Lung (tissue), 12 donors: ENCODE results near the gene DNAJB11. TPM values are rescaled to one million over a fixed set of nuclear protein-coding genes. Genes with fewer than 3 reads are reported as not detected.

ENCODE experiments used
- ATAC-seq: fragments of 200-7000 bp; cut with Tn5 transposase; one replicate; pipeline ENCODE4 v1.9.1; 2020; ENCODE audit warnings: moderate number of reproducible peaks; ENCODE audit not compliant: insufficient read depth, low FRiP score
- DNase-seq, 3 donors: peaks; one replicate each; pipeline ENCODE4 v3.0.0-alpha.2; 2013 to 2017
- H3K27ac ChIP-seq, 2 donors: one replicate each; pipeline ENCODE4 v1.5.1; 2013; ENCODE audit warnings: mild to moderate bottlenecking in 2 of 2, moderate library complexity in 2 of 2, control low read depth in 1 of 2, inconsistent platforms in 1 of 2, low read depth in 1 of 2, low read length in 1 of 2
- H3K27me3 ChIP-seq, 3 donors: one replicate each; pipeline ENCODE4 v1.5.1; 2013; ENCODE audit warnings: low read length in 2 of 3; ENCODE audit not compliant: control insufficient read depth in 3 of 3, insufficient read depth in 3 of 3
- H3K36me3 ChIP-seq, 4 donors: one replicate each; pipeline ENCODE4 v1.5.1; 2013; ENCODE audit warnings: low read length in 4 of 4, mild to moderate bottlenecking in 1 of 4, moderate library complexity in 1 of 4; ENCODE audit not compliant: control insufficient read depth in 4 of 4, insufficient read depth in 4 of 4
- H3K4me1 ChIP-seq, 5 donors: one replicate each; pipeline ENCODE4 v1.5.1; 2013; ENCODE audit warnings: low read length in 5 of 5, mild to moderate bottlenecking in 2 of 5, moderate library complexity in 1 of 5; ENCODE audit not compliant: control insufficient read depth in 5 of 5, insufficient read depth in 5 of 5
- H3K4me3 ChIP-seq: one replicate; pipeline ENCODE4 v1.5.1; 2013; ENCODE audit warnings: mild to moderate bottlenecking, control low read depth, moderate library complexity
- H3K9ac ChIP-seq, 2 donors: one replicate each; pipeline ENCODE4 v1.5.1; 2013; ENCODE audit warnings: low read length in 2 of 2, control low read depth in 1 of 2; ENCODE audit not compliant: insufficient read depth in 1 of 2
- H3K9me3 ChIP-seq, 4 donors: one replicate each; pipeline ENCODE4 v1.5.1; 2013; ENCODE audit warnings: low read length in 3 of 4, mild to moderate bottlenecking in 1 of 4, moderate library complexity in 1 of 4; ENCODE audit not compliant: control insufficient read depth in 4 of 4, insufficient read depth in 3 of 4
- CTCF ChIP-seq: IDR thresholded peaks from 2 replicates; pipeline ENCODE4 v1.5.1; 2012; ENCODE audit warnings: mild to moderate bottlenecking; ENCODE audit errors: control extremely low read depth, extremely low read depth
- WGBS, 2 donors: extraction: QIAGEN DNeasy Blood & Tissue Kit; methylation state at CpG; one replicate each; pipeline ENCODE4 v1.1.7; 2013; 5-methylcytosine and 5-hydroxymethylcytosine counted together
- polyA plus RNA-seq, 2 donors: library from polyadenylated mRNA; stranded (reverse); fragments of 200-250 nt; gene quantifications; one replicate each; pipeline ENCODE4 v1.2.1, GENCODE V29; 2013
- total RNA-seq, 2 donors: library from RNA; depleted of rRNA in 1 of 2; stranded (reverse); fragments of >200 nt in 1 of 2; gene quantifications; one replicate each; pipeline ENCODE4 v1.2.1, GENCODE V29; 2014 to 2021
- donor health status: control.
- donor health status: control.
- donor health status: Bipolar disorder and iron deficiency.
- donor health status: healthy.
- donor health status: DM: yes; HTN: yes; CAD: no.

Gene DNAJB11
- total and polyA plus RNA-seq, 4 donors, result 46.1 to 109 (median 53.0) TPM

GRCh38 chr3:186621894-186622650, 51.6 kb downstream of the DNAJB11 start:
- Histone ChIP-seq H3K27ac (no peak overlapping the region), H3K4me1 (no peaks in the 10 kb centered on the region), H3K36me3 (no peaks in the 10 kb centered on the region), H3K4me3 (no peak overlapping the region), H3K9me3 (peaks cover 0 to 3% (median 0%) of the 10 kb centered on the region in 4 donors), H3K27me3 (peaks cover 0 to 1% (median 0%) of the 10 kb centered on the region in 3 donors), H3K9ac (no peak overlapping the region)
- TF ChIP-seq CTCF, result no peak
- WGBS, 2 donors, result 84 to 89% methylated on average over 7 of the region's 7 CpGs
- DNase-seq, result no peak
- ATAC-seq, result no peak

GRCh38 chr3:186622651-186623310, 52.3 kb downstream of the DNAJB11 start:
- no peak overlapping the region for H3K9ac ChIP-seq
- no peak overlapping the region for H3K27ac ChIP-seq
- no peak for DNase-seq
- WGBS, 2 donors, result 50 to 67% methylated on average over 2 of the region's 2 CpGs
- H3K27me3 ChIP-seq, result peaks cover 0 to 3% (median 0%) of the 10 kb centered on the region in 3 donors
- ATAC-seq, result no peak
- H3K4me1 ChIP-seq, result no peaks in the 10 kb centered on the region
- H3K36me3 ChIP-seq, result no peaks in the 10 kb centered on the region
- TF ChIP-seq CTCF, result no peak
- no peak overlapping the region for H3K4me3 ChIP-seq
- peaks cover 0 to 3% (median 0%) of the 10 kb centered on the region in 4 donors for H3K9me3 ChIP-seq

GRCh38 chr3:186624598-186624997, 54.1 kb downstream of the DNAJB11 start:
- WGBS, 2 donors, result 74 to 86% methylated on average over 4 of the region's 4 CpGs
- Histone ChIP-seq H3K27ac (no peak overlapping the region), H3K4me3 (no peak overlapping the region), H3K36me3 (no peaks in the 10 kb centered on the region), H3K9me3 (peaks cover 0 to 3% (median 0%) of the 10 kb centered on the region in 4 donors), H3K27me3 (peaks cover 0 to 5% (median 0%) of the 10 kb centered on the region in 3 donors), H3K9ac (no peak overlapping the region), H3K4me1 (no peaks in the 10 kb centered on the region)
- no peak for TF ChIP-seq CTCF
- ATAC-seq (no peak), DNase-seq (no peak)
